WTC11 (cell line): ENCODE results near the gene IL1R1.

ENCODE experiments used
- ATF3 ChIP-seq: sonication (generic); formaldehyde crosslinking; conservative IDR thresholded peaks from 2 replicates; pipeline ENCODE4 v1.8.1; 2022; ENCODE audit warnings: mild to moderate bottlenecking, missing genetic modification reagents
- CTCF ChIP-seq: fragments of 200-600 bp; IDR thresholded peaks from 2 replicates; pipeline ENCODE4 v1.8.0; 2022; ENCODE audit warnings: antibody characterized with exemption
- FOXJ3 ChIP-seq: sonication (generic); formaldehyde crosslinking; IDR thresholded peaks from 2 replicates; pipeline ENCODE4 v1.9.0; 2021; ENCODE audit warnings: missing genetic modification reagents, mild to moderate bottlenecking, borderline replicate concordance
- NFYB ChIP-seq: sonication (generic); formaldehyde crosslinking; conservative IDR thresholded peaks from 2 replicates; pipeline ENCODE4 v1.8.0; 2022; ENCODE audit warnings: low read depth, missing genetic modification reagents
- NR1H2 ChIP-seq: sonication (generic); formaldehyde crosslinking; IDR thresholded peaks from 2 replicates; pipeline ENCODE4 v1.9.0; 2021; ENCODE audit warnings: mild to moderate bottlenecking, moderate library complexity, missing genetic modification reagents
- PREB ChIP-seq: sonication (generic); formaldehyde crosslinking; IDR thresholded peaks from 2 replicates; pipeline ENCODE4 v1.8.1; 2022; ENCODE audit warnings: mild to moderate bottlenecking, missing genetic modification reagents, moderate library complexity, borderline replicate concordance
- RELA ChIP-seq: sonication (generic); formaldehyde crosslinking; IDR thresholded peaks from 2 replicates; pipeline ENCODE4 v1.8.1; 2022; ENCODE audit warnings: missing genetic modification reagents, mild to moderate bottlenecking, borderline replicate concordance
- ZNF121 ChIP-seq: sonication (generic); formaldehyde crosslinking; IDR thresholded peaks from 2 replicates; pipeline ENCODE4 v1.8.0; 2023; ENCODE audit warnings: missing genetic modification reagents
- ZNF138 ChIP-seq: sonication (generic); formaldehyde crosslinking; conservative IDR thresholded peaks from 2 replicates; pipeline ENCODE4 v1.8.1; 2022; ENCODE audit warnings: mild to moderate bottlenecking, moderate library complexity, missing genetic modification reagents
- ZNF532 ChIP-seq: fragments of 250-450 bp; sonication (Bioruptor Pico); IDR thresholded peaks from 2 replicates; pipeline ENCODE4 v1.9.0; 2021; ENCODE audit warnings: mild to moderate bottlenecking, borderline replicate concordance

GRCh38 chr2:102141011-102141943 lies 1.3 kb upstream of the IL1R1 start:
- TF ChIP-seq CTCF (no peak), NR1H2 (CRISPR knock-in tag) (no peak), FOXJ3 (CRISPR knock-in tag) (no peak), RELA (CRISPR knock-in tag) (no peak), ATF3 (CRISPR knock-in tag) (no peak), ZNF121 (CRISPR knock-in tag) (no peak), ZNF138 (CRISPR knock-in tag) (no peak), ZNF532 (CRISPR knock-in tag) (no peak), PREB (CRISPR knock-in tag) (no peak), NFYB (no peak)
